ENCODE measurements around the gene PIGQ.

Gene PIGQ

DNA sequence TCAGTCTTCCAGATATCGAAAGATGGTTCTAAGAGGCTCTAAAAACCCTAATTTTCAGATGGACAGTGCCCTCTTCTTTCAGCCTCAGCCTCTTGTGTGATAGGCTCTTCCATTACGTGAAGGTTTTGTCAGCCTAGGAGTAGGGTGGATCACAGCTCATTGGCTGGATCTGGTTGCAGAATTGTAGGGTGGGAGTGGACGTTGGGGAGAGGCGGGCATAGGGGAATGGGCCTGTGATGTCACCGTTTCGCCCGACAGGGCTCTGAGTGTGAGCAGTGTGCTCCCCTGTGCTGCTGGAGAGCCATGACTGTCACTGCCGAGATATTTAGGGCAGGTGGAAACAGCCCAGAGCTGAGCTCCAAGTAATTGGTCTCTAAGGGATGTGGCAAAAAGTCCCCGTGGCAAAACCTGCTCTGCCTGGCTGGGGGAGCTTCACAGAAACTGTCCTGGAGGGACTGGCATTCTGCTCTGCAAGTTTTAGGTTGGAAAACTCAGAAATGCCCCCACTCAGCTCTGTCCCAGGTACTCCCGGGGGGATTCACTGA, 54.8 kb downstream of the PIGQ start:
- H3K4me1 ChIP-seq (ENCODE audit: control insufficient read depth, insufficient read depth, low read length), result peaks cover 5% of the 10 kb centered on the region
- H3K36me3 ChIP-seq (ENCODE audit: control insufficient read depth, insufficient read depth, low read length), result 0 out of 2 replicates have a peak, but pooled peaks cover 2% of the 10 kb centered on the region
- no peak overlapping the region for H3K4me3 ChIP-seq (ENCODE audit: low read length)
- no peak overlapping the region for H3K27ac ChIP-seq (ENCODE audit: low read length)
- no peaks in the 10 kb centered on the region for H3K27me3 ChIP-seq (ENCODE audit: control insufficient read depth, insufficient read depth, low read length)
- no peak for DNase-seq (ENCODE audit: low read depth, low spot score)
- H3K9me3 ChIP-seq (ENCODE audit: control insufficient read depth, insufficient read depth, low read length), result no peaks in the 10 kb centered on the region
- no CpG with 5 or more reads among the region's 10 CpGs for WGBS (ENCODE audit: insufficient coverage, insufficient read length)

DNA sequence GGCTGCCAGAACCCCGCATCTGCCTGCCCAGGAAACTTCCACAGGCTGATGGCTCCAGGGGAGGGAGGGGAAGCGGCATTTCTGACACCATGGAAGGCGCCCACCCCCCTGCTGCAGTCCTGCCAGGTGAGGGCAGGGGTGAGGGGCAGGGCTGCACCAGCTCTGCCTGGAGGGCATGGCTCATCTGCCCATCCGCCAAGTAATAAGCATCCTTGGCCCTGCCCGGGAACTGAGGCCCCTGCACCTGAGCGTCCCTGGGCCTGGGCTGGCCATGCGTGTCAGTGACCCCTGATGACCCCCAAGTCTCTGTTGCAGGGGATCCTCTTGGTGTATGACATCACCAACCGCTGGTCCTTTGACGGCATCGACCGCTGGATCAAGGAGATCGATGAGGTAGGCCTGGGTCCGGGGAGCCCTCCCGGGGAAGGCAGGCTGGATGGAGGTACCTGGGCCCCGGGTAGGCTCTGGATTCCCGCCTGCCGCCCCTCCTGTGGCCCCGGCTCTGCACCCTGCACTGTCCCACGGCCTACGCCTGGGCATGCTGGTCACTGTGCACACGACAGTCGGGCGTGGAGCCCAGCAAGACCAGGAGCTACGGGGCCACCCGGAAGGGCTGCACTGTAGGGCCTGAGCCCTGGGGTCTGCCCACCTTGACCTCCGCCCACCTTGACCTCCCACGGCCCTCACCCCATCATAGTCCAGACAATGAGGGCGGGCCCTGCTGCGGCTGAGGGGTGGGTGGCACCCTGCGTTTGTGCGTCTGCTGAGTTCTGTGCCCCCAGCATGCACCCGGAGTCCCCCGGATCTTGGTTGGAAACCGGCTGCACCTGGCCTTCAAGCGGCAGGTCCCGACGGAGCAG, 55.6 kb downstream of the PIGQ start:
- Histone ChIP-seq H3K27ac (ENCODE audit: low read length) (no peak overlapping the region), H3K9me3 (ENCODE audit: control insufficient read depth, insufficient read depth, low read length) (no peaks in the 10 kb centered on the region), H3K36me3 (ENCODE audit: control insufficient read depth, insufficient read depth, low read length) (0 out of 2 replicates have a peak, but pooled peaks cover 2% of the 10 kb centered on the region), H3K4me1 (ENCODE audit: control insufficient read depth, insufficient read depth, low read length) (peaks cover 11% of the 10 kb centered on the region), H3K4me3 (ENCODE audit: low read length) (no peak overlapping the region), H3K27me3 (ENCODE audit: control insufficient read depth, insufficient read depth, low read length) (no peaks in the 10 kb centered on the region)
- DNase-seq (ENCODE audit: low read depth, low spot score), result no peak
- WGBS (ENCODE audit: insufficient coverage, insufficient read length), result no CpG with 5 or more reads among the region's 37 CpGs

DNA sequence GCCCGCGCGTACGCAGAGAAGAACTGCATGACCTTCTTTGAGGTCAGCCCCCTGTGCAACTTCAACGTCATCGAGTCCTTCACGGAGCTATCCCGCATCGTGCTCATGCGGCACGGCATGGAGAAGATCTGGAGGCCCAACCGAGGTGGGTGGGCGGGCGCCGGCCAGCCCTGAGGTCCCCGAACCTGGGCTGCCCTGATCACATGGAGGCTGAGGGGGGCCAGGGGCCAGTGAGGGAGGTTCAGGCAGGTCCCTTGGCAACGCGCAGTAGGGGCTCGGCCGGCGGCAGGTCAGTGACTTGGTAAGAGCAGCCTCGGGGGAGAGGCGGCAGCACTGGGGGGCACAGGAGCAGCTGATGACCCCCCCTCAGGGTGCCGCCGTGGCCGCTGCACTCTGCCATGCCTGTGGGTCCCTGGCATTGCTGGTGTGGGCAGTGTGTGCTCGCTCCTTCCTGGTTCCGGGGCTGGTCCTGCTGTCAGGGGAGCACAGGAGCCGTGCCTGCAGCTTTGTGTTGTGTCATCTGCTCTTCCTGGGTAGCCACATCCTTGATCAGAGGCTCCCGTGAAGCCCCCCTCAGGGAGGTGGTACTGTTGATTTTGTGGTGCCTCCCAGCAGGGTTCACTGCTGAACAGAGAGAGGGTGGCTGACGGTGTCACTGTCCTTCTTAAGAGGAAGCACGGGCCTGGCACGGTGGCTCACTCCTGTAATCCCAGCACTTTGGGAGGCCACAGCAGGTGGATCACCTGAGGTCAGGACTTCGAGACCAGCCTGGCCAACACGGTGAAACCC, 56.4 kb downstream of the PIGQ start:
- DNase-seq (ENCODE audit: low read depth, low spot score), result no peak
- WGBS (ENCODE audit: insufficient coverage, insufficient read length), result no CpG with 5 or more reads among the region's 35 CpGs
- H3K27me3 ChIP-seq (ENCODE audit: control insufficient read depth, insufficient read depth, low read length), result no peaks in the 10 kb centered on the region
- no peak overlapping the region for H3K27ac ChIP-seq (ENCODE audit: low read length)
- no peaks in the 10 kb centered on the region for H3K9me3 ChIP-seq (ENCODE audit: control insufficient read depth, insufficient read depth, low read length)
- H3K4me3 ChIP-seq (ENCODE audit: low read length), result no peak overlapping the region
- H3K36me3 ChIP-seq (ENCODE audit: control insufficient read depth, insufficient read depth, low read length), result 0 out of 2 replicates have a peak, but pooled peaks cover 2% of the 10 kb centered on the region
- H3K4me1 ChIP-seq (ENCODE audit: control insufficient read depth, insufficient read depth, low read length), result peaks cover 12% of the 10 kb centered on the region

DNA sequence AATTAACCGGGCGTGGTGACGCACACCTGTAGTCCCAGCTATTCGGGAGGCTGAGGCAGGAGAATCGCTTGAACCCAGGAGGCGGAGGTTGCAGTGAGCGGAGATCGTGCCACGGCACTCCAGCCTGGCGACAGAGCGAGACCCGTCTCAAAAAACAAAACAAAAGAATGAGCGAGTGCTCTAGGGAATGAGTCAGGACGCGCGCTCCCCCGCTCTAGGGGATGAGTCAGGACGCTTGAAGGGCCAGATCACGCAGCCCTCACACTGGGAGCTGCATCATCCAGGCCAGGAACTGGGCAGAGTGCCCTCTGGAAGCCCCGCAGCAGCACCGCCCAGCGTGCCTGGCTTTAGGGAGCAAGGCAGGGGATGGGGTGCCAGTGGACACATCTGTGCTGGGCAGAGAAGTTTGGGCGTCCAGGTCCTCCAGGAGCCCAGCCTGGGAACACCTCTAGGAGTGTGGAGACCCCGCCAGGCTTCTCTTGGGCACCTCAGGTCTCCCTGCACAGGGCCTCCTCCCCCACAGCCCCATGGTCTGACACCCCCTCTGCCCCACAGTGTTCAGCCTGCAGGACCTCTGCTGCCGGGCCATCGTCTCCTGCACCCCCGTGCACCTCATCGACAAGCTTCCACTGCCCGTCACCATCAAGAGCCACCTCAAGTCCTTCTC, 57.2 kb downstream of the PIGQ start:
- Histone ChIP-seq H3K36me3 (ENCODE audit: control insufficient read depth, insufficient read depth, low read length) (0 out of 2 replicates have a peak, but pooled peaks cover 2% of the 10 kb centered on the region), H3K4me1 (ENCODE audit: control insufficient read depth, insufficient read depth, low read length) (peaks cover 12% of the 10 kb centered on the region), H3K27me3 (ENCODE audit: control insufficient read depth, insufficient read depth, low read length) (no peaks in the 10 kb centered on the region), H3K27ac (ENCODE audit: low read length) (no peak overlapping the region), H3K4me3 (ENCODE audit: low read length) (no peak overlapping the region), H3K9me3 (ENCODE audit: control insufficient read depth, insufficient read depth, low read length) (no peaks in the 10 kb centered on the region)
- no peak for DNase-seq (ENCODE audit: low read depth, low spot score)
- WGBS (ENCODE audit: insufficient coverage, insufficient read length), result no CpG with 5 or more reads among the region's 29 CpGs

DNA sequence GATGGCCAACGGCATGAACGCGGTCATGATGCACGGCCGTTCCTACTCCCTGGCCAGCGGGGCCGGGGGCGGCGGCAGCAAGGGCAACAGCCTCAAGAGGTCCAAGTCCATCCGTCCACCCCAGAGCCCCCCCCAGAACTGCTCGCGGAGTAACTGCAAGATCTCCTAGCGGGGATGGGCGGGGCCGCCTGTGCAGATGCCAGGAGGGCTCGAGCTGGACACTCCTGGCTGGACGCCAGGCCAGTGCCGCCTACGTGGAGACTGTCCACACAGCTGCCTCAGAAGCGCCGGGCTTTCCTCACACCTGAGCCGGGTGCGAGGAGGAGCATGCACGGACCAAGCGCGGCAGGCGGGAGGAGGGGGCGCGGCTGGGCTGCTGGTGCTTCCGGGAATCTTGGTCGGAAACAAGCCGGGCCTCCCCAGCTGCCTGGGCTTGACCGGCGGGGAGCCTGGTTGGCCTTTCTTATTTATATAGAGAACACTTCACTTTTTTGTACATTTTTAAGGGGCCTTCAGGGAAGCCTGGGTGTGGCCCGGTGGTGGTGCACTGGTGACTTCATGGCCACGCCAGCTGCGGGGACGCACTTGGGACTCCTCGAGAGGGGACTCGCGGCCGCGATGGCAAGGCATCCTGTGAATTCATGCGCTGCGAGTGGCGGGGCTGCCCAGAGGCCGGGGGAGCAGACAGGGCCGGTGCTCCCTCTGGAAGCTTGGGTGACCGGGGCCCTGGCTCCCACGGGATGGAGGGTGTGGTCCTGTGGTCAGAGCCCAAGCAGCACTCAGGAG, 57.9 kb downstream of the PIGQ start:
- H3K4me3 ChIP-seq (ENCODE audit: low read length), result no peak overlapping the region
- H3K27me3 ChIP-seq (ENCODE audit: control insufficient read depth, insufficient read depth, low read length), result no peaks in the 10 kb centered on the region
- H3K27ac ChIP-seq (ENCODE audit: low read length), result no peak overlapping the region
- WGBS (ENCODE audit: insufficient coverage, insufficient read length), result no CpG with 5 or more reads among the region's 50 CpGs
- H3K36me3 ChIP-seq (ENCODE audit: control insufficient read depth, insufficient read depth, low read length), result peaks cover 2% of the 10 kb centered on the region; the same call in 1 of the 2 replicates
- peaks cover 12% of the 10 kb centered on the region for H3K4me1 ChIP-seq (ENCODE audit: control insufficient read depth, insufficient read depth, low read length)
- H3K9me3 ChIP-seq (ENCODE audit: control insufficient read depth, insufficient read depth, low read length), result no peaks in the 10 kb centered on the region
- no peak for DNase-seq (ENCODE audit: low read depth, low spot score)

DNA sequence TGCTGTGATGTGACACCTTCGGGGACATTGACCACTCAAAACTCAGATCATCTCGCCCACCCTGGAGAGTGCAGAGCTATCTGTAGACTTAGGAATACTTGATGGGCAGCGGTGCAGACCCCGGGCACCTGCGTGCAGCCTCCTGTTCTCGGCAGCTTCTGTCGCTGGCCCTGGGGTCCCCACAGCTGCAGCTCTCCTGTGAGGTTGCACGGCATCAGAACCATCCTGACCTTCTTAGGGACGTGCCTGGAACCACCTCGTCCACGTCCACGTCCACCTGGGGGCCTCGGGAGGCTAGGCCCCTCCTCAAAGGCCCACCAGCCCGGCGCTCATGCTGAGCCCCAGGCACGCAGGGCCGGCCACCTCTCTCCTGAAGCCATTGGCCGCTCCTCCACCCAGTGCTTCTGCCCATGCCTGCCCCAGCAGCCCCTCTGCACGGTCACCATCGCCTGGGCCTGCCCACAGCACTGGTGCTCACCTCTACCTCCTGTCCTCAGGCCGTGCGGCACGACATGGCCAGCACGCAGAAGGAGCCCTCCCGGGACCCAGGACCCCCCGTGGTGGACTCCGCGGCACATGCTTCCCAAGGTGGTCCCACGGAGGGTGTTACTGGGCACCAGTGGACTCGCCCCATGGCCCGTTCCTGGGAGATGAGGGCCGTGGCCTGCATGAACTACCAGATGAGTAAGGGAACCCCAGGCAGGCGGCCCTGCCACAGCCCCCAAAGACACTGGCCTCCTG, 58.7 kb downstream of the PIGQ start:
- Histone ChIP-seq H3K36me3 (ENCODE audit: control insufficient read depth, insufficient read depth, low read length) (peaks cover 10% of the 10 kb centered on the region; the same call in 1 of the 2 replicates), H3K4me3 (ENCODE audit: low read length) (no peak overlapping the region), H3K27me3 (ENCODE audit: control insufficient read depth, insufficient read depth, low read length) (no peaks in the 10 kb centered on the region), H3K9me3 (ENCODE audit: control insufficient read depth, insufficient read depth, low read length) (no peaks in the 10 kb centered on the region), H3K4me1 (ENCODE audit: control insufficient read depth, insufficient read depth, low read length) (peaks cover 12% of the 10 kb centered on the region), H3K27ac (ENCODE audit: low read length) (no peak overlapping the region)
- no peak for DNase-seq (ENCODE audit: low read depth, low spot score)
- no CpG with 5 or more reads among the region's 33 CpGs for WGBS (ENCODE audit: insufficient coverage, insufficient read length)

DNA sequence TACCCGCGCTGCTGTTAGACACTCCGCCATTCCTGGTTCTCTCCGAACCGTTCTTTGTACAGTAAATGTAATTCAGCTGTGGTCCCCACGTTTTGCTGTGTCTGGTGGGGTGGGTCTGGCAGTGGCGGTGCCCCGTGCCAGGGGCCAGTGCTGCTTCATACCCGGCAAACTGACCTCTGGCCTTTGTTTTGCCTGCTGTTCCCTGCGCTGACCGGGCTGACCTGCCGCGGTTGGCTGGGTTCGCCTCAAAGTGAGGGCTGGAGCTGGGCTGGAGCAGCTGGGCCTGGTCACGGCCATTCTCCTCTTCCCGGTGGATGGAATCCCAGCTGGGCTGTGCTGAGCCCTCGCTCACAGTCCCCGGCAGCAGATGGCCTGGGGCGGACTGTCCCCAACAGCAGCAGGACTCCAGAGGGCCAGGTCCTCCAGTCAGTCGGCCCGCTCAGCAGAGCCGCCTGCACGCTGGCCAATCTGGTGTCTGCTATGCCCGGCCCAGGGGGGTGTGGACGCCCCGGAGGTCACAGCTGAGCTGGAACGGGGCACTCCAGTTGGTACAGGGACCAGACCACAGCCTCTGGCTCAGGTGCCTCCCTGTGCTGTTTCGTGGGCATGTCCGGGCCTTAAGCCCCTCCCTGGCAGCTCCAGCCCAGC, 59.5 kb downstream of the PIGQ start:
- no CpG with 5 or more reads among the region's 29 CpGs for WGBS (ENCODE audit: insufficient coverage, insufficient read length)
- Histone ChIP-seq H3K27me3 (ENCODE audit: control insufficient read depth, insufficient read depth, low read length) (no peaks in the 10 kb centered on the region), H3K9me3 (ENCODE audit: control insufficient read depth, insufficient read depth, low read length) (no peaks in the 10 kb centered on the region), H3K4me1 (ENCODE audit: control insufficient read depth, insufficient read depth, low read length) (peaks cover 12% of the 10 kb centered on the region), H3K36me3 (ENCODE audit: control insufficient read depth, insufficient read depth, low read length) (peaks cover 17% of the 10 kb centered on the region), H3K4me3 (ENCODE audit: low read length) (no peak overlapping the region), H3K27ac (ENCODE audit: low read length) (no peak overlapping the region)
- DNase-seq (ENCODE audit: low read depth, low spot score), result no peak

DNA sequence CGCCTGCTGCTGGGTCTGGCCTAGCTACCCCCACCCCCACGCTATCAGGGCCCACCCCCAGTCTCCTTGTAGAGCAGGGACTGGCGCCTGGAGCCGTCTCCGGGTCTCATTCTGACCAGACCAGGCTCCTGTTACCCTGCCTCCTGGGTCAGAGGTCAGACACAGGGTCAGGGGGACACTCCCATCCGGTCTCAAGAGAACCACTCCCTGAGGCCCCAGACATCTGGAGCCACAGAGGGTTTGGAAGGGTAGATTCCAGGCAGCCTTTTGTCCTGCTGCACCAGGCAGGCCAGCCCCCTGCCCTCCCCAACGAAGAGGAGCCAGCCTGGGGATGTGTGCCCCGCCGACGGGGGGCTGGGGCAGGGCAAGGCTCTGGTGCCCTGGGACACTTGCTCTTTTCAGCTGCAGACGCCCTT, 60.1 kb downstream of the PIGQ start:
- peaks cover 18% of the 10 kb centered on the region for H3K36me3 ChIP-seq (ENCODE audit: control insufficient read depth, insufficient read depth, low read length)
- no CpG with 5 or more reads among the region's 11 CpGs for WGBS (ENCODE audit: insufficient coverage, insufficient read length)
- DNase-seq (ENCODE audit: low read depth, low spot score), result no peak

DNA sequence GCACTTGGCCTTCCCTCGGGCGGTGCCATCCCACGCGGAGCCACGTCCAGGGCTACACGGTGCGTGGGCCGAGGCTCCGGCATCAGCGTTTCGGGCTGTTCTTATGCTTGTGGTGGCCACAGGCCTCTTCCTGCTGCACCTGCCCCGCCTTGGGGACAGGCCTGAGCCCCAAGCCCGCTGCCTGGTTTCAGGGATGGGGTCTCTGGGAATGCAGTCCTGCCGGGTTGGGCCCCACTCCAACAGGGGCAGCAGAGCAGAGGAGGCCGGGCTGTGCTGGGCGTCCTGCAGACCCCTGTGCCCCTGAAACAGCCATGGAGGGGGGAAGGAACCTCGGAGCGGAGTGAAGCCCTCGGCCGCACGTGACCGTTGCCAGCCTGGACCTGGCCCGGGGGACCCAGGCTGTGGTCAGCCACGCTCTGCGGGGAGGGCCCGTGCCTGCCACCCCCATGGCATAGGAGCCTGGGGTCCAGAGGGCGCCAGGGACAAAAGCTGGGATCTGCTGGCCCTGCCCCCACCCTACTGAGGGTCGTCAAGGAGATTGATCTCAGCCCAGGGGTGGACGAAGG, 60.6 kb downstream of the PIGQ start:
- no peaks in the 10 kb centered on the region for H3K27me3 ChIP-seq (ENCODE audit: control insufficient read depth, insufficient read depth, low read length)
- H3K4me1 ChIP-seq (ENCODE audit: control insufficient read depth, insufficient read depth, low read length), result peaks cover 12% of the 10 kb centered on the region
- H3K9me3 ChIP-seq (ENCODE audit: control insufficient read depth, insufficient read depth, low read length), result no peaks in the 10 kb centered on the region
- H3K4me3 ChIP-seq (ENCODE audit: low read length), result no peak overlapping the region
- no peak for DNase-seq (ENCODE audit: low read depth, low spot score)
- peaks cover 18% of the 10 kb centered on the region for H3K36me3 ChIP-seq (ENCODE audit: control insufficient read depth, insufficient read depth, low read length)
- WGBS (ENCODE audit: insufficient coverage, insufficient read length), result no CpG with 5 or more reads among the region's 29 CpGs
- no peak overlapping the region for H3K27ac ChIP-seq (ENCODE audit: low read length)

More for the DNA sequence above, 60.1 kb downstream of the PIGQ start:
- Histone ChIP-seq H3K4me1 (ENCODE audit: control insufficient read depth, insufficient read depth, low read length) (peaks cover 12% of the 10 kb centered on the region), H3K9me3 (ENCODE audit: control insufficient read depth, insufficient read depth, low read length) (no peaks in the 10 kb centered on the region), H3K27me3 (ENCODE audit: control insufficient read depth, insufficient read depth, low read length) (no peaks in the 10 kb centered on the region), H3K27ac (ENCODE audit: low read length) (no peak overlapping the region), H3K4me3 (ENCODE audit: low read length) (no peak overlapping the region)

Measured in iPS DF 6.9 (cell line).